ENCODE results near the gene NTN3.

GRCh38 chr16:2518823-2519710 lies 48.0 kb downstream of the NTN3 start:
- no peak for TF ChIP-seq CTCF (IDR thresholded peaks at IDR 0.05)
- TF ChIP-seq ZFX (IDR thresholded peaks at IDR 0.05; ENCODE audit: borderline replicate concordance), result no peak

Data from 22Rv1 (cell line).